GM12878 (cell line): ENCODE results near the gene KTN1. TPM values are rescaled to one million over a fixed set of nuclear protein-coding genes. Genes with fewer than 3 reads are reported as not detected.

Experiments used
- ATAC-seq: fragments of 200-7000 bp; cut with Tn5 transposase; 3 replicates; pipeline ENCODE4 v1.9.1; 2020; ENCODE audit warnings: mild to moderate bottlenecking, moderate library complexity
- BruUV-seq: library from RNA; stranded (reverse); fragments of 400-500 nt; replicated peaks from 2 replicates; lab custom pipeline; 2021; lab: Mats Ljungman, UMichigan
- CTCF ChIA-PET: fragments of 300-600 bp; sonication (Branson Sonifier 250); formaldehyde crosslinking; extraction: SDS; loops from one replicate; lab custom pipeline; 2021; ENCODE audit warnings: inconsistent platforms; lab: Yijun Ruan, JAX
- POLR2A ChIA-PET: fragments of 350-600 bp; formaldehyde crosslinking; extraction: SDS; loops from one replicate; lab custom pipeline; 2021; ENCODE audit warnings: inconsistent platforms; lab: Charles Lee
- RAD21 ChIA-PET: fragments of 300-600 bp; sonication (Branson Sonifier 250); formaldehyde crosslinking; loops from one replicate; lab custom pipeline; 2023; ENCODE audit warnings: antibody characterized with exemption; ENCODE audit not compliant: unreplicated experiment; lab: Charles Lee
- SMC1A ChIA-PET: fragments of 300-600 bp; sonication (Branson Sonifier 250); formaldehyde crosslinking; loops from one replicate; lab custom pipeline; 2023; ENCODE audit not compliant: unreplicated experiment, uncharacterized antibody; lab: Charles Lee
- DNase-seq: peaks from one replicate; pipeline ENCODE4 v3.0.0-alpha.2; 2011; ENCODE audit warnings: low read depth, low spot score
- FAIRE-seq: peaks from 3 replicates; lab custom pipeline; 2011; peaks lifted over from hg19 to GRCh38; lab: Jason Lieb, UNC
- H2AFZ ChIP-seq: 2 replicates; pipeline ENCODE4 v1.6.0; 2011; ENCODE audit warnings: low read depth, low read length, control low read depth; ENCODE audit not compliant: control insufficient read depth
- H3K27ac ChIP-seq: 2 replicates; pipeline ENCODE4 v1.5.1; 2011; ENCODE audit warnings: control low read depth; ENCODE audit not compliant: control insufficient read depth, insufficient read depth
- H3K27me3 ChIP-seq, 2 experiments: replicated peaks in 1 of 2; 2 replicates each; pipeline versions ENCODE4 v1.6.0 to v1.6.1; 2011; ENCODE audit warnings: low read length in 1 of 2; ENCODE audit not compliant: control insufficient read depth in 2 of 2, insufficient read depth in 2 of 2
- H3K36me3 ChIP-seq, 2 experiments: 2 replicates each; pipeline ENCODE4 v1.5.1; 2011; ENCODE audit warnings: low read length in 1 of 2; ENCODE audit not compliant: control insufficient read depth in 2 of 2, insufficient read depth in 2 of 2
- H3K4me1 ChIP-seq: 2 replicates; pipeline ENCODE4 v1.6.1; 2011; ENCODE audit warnings: mild to moderate bottlenecking, low read length, moderate library complexity, mixed read lengths; ENCODE audit not compliant: control insufficient read depth, insufficient read depth
- H3K4me2 ChIP-seq: 2 replicates; pipeline ENCODE4 v1.6.0; 2011; ENCODE audit warnings: control low read depth; ENCODE audit not compliant: control insufficient read depth, insufficient read depth
- H3K4me3 ChIP-seq: fragments of 200-600 bp; sonication (generic); 2 replicates; pipeline ENCODE4 v1.5.1; 2016
- H3K79me2 ChIP-seq: 2 replicates; pipeline ENCODE4 v1.6.0; 2011; ENCODE audit warnings: low read length; ENCODE audit not compliant: control insufficient read depth, insufficient read depth
- H3K9ac ChIP-seq: 2 replicates; pipeline ENCODE4 v1.8.0; 2011; ENCODE audit warnings: low read length, control low read depth, mixed read lengths; ENCODE audit not compliant: control insufficient read depth, insufficient read depth
- H3K9me3 ChIP-seq: replicated peaks from 3 replicates; pipeline ENCODE4 v1.5.1; 2011; ENCODE audit warnings: mild to moderate bottlenecking, low read length; ENCODE audit not compliant: control insufficient read depth, insufficient read depth
- H4K20me1 ChIP-seq: 2 replicates; pipeline ENCODE4 v1.6.0; 2011; ENCODE audit not compliant: control insufficient read depth, insufficient read depth
- CREM ChIP-seq: IDR thresholded peaks from 2 replicates; pipeline ENCODE4 v1.6.1; 2014; ENCODE audit warnings: antibody characterized with exemption, low read depth
- HDAC2 ChIP-seq: fragments of 200-600 bp; sonication (generic); IDR thresholded peaks from 2 replicates; pipeline ENCODE4 v1.6.1; 2017
- NR2C2 ChIP-seq: IDR thresholded peaks from 2 replicates; pipeline ENCODE4 v1.6.1; 2011; ENCODE audit warnings: borderline replicate concordance, low read depth; ENCODE audit not compliant: control insufficient read depth, insufficient read length
- SMC3 ChIP-seq: IDR thresholded peaks from 2 replicates; pipeline ENCODE4 v1.6.1; 2011; ENCODE audit warnings: low read length, improper control_type of control experiment, borderline replicate concordance
- TARDBP ChIP-seq: IDR thresholded peaks from 2 replicates; pipeline ENCODE4 v1.6.1; 2016; ENCODE audit warnings: borderline replicate concordance
- ZNF274 ChIP-seq: IDR thresholded peaks from one replicate; pipeline ENCODE4 v1.8.0; 2011; ENCODE audit not compliant: insufficient read length, insufficient read depth
- WGBS: methylation state at CpG from one replicate; pipeline ENCODE4 v1.1.6; 2016; ENCODE audit warnings: low lambda C conversion rate; ENCODE audit not compliant: insufficient replicate concordance, insufficient coverage; ENCODE audit errors: missing lambda C conversion rate; 5-methylcytosine and 5-hydroxymethylcytosine counted together
- in situ Hi-C: fragments of 300-500 bp; cut with MboI; formaldehyde crosslinking; loops from 9 replicates; pipeline ENCODE4 v1.14.3; 2018; ENCODE audit warnings: mixed read lengths
- intact Hi-C: fragments of 100-400 bp; cut with micrococcal nuclease; formaldehyde crosslinking; loops from one replicate; pipeline ENCODE4 v1.14.2; 2022; ENCODE audit not compliant: unreplicated experiment
- polyA plus RNA-seq, 11 experiments: library from polyadenylated mRNA; depleted of rRNA in 4 of 11; unstranded in 6 of 11; stranded (reverse) in 5 of 11; fragments of >200 nt; fragmentation: Nextera tagmentation in 4 of 11; fragmentation: Illumina TruSeq in 1 of 11; extraction: Ambion mirVana in 4 of 11; extraction: Trizol in 1 of 11; gene quantifications; 1 replicate in 1 of 11; 2 replicates in 10 of 11; pipeline versions ENCODE4 v1.2.1 to v1.2.3, GENCODE V29; 2011 to 2016; ENCODE audit warnings: inconsistent platforms in 2 of 11, missing spikeins in 2 of 11, low read depth in 1 of 11
- total RNA-seq, 4 experiments: library from RNA; depleted of rRNA in 3 of 4; stranded (reverse); fragments of >200 nt in 3 of 4; fragmentation: Illumina TruSeq in 1 of 4; extraction: Trizol in 1 of 4; gene quantifications; 2 replicates each; pipeline versions ENCODE4 v1.2.1 to v1.2.3, GENCODE V29; 2013 to 2021
- TF ChIP-seq, protein P1 (sequence below): fragments of 450-650 bp; formaldehyde crosslinking; IDR thresholded peaks from 2 replicates; pipeline ENCODE4 v1.4.0; 2022; ENCODE audit warnings: mild to moderate bottlenecking, moderate library complexity
- TF ChIP-seq, protein P2 (sequence below): IDR thresholded peaks from 2 replicates; pipeline ENCODE4 v1.6.1; 2011; ENCODE audit warnings: mild to moderate bottlenecking, low read depth, low read length, moderate library complexity; ENCODE audit not compliant: insufficient replicate concordance
- TF ChIP-seq, protein P3 (sequence below): IDR thresholded peaks from 2 replicates; pipeline ENCODE4 v1.6.1; 2011; ENCODE audit warnings: low read depth, low read length, improper control_type of control experiment, borderline replicate concordance

KTN1 gene
- total and polyA plus RNA-seq, 10 of the 15 experiments (the other 5 are each of a cell fraction or from before 2014, with no cell fraction given): 50.6 to 154 (median 84.2) TPM

DNA sequence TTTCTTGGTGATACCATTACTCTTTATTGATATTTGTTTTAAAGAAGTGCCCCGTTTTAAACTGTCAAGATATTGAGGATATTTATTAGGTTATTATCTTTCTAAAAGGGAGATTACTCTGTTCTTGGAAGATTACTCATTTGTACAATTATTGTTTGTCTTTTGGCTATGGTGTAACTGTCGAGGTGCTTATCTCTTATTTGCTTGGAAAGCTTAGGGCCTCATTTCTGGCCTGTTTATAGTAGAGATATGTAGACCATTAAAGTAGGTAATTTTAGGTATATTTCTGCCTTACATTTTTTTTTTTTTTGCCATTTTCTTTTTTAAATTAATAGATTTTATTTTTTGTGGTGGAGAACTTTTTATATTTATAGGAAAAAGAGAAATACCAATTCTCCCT is 74.2 kb downstream of the KTN1 start:
- no peak overlapping the region for H3K4me2 ChIP-seq
- H3K36me3 ChIP-seq: peaks cover 4 to 24% of the 10 kb centered on the region in 2 experiments; a peak in 3 of 4 replicates
- H3K4me3 ChIP-seq: no peak overlapping the region
- H4K20me1 ChIP-seq: no peaks in the 10 kb centered on the region
- H2AFZ ChIP-seq: no peak overlapping the region
- TF ChIP-seq NR2C2 (no peak), SMC3 (no peak), ZNF274 (no peak), TARDBP (no peak), HDAC2 (no peak), CREM (no peak)
- TF ChIP-seq, protein P1, sequence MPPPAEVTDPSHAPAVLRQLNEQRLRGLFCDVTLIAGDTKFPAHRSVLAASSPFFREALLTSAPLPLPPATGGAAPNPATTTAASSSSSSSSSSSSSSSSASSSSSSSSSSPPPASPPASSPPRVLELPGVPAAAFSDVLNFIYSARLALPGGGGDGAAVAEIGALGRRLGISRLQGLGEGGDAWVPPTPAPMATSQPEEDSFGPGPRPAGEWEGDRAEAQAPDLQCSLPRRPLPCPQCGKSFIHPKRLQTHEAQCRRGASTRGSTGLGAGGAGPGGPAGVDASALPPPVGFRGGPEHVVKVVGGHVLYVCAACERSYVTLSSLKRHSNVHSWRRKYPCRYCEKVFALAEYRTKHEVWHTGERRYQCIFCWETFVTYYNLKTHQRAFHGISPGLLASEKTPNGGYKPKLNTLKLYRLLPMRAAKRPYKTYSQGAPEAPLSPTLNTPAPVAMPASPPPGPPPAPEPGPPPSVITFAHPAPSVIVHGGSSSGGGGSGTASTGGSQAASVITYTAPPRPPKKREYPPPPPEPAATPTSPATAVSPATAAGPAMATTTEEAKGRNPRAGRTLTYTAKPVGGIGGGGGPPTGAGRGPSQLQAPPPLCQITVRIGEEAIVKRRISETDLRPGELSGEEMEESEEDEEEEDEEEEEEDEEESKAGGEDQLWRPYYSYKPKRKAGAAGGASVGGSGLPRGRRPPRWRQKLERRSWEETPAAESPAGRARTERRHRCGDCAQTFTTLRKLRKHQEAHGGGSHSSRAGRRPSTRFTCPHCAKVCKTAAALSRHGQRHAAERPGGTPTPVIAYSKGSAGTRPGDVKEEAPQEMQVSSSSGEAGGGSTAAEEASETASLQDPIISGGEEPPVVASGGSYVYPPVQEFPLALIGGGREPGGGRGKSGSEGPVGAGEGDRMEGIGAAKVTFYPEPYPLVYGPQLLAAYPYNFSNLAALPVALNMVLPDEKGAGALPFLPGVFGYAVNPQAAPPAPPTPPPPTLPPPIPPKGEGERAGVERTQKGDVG (CRISPR knock-in tag): no peak
- TF ChIP-seq, protein P2, sequence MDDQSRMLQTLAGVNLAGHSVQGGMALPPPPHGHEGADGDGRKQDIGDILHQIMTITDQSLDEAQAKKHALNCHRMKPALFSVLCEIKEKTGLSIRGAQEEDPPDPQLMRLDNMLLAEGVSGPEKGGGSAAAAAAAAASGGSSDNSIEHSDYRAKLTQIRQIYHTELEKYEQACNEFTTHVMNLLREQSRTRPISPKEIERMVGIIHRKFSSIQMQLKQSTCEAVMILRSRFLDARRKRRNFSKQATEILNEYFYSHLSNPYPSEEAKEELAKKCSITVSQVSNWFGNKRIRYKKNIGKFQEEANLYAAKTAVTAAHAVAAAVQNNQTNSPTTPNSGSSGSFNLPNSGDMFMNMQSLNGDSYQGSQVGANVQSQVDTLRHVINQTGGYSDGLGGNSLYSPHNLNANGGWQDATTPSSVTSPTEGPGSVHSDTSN: no peak
- TF ChIP-seq, protein P3, sequence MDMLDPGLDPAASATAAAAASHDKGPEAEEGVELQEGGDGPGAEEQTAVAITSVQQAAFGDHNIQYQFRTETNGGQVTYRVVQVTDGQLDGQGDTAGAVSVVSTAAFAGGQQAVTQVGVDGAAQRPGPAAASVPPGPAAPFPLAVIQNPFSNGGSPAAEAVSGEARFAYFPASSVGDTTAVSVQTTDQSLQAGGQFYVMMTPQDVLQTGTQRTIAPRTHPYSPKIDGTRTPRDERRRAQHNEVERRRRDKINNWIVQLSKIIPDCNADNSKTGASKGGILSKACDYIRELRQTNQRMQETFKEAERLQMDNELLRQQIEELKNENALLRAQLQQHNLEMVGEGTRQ: no peak
- FAIRE-seq: no peak
- RAD21 ChIA-PET: no interaction called here
- no peaks in the 10 kb centered on the region for H3K79me2 ChIP-seq
- no peak overlapping the region for H3K27ac ChIP-seq
- no peaks in the 10 kb centered on the region for H3K4me1 ChIP-seq
- SMC1A ChIA-PET: no interaction called here
- H3K27me3 ChIP-seq: no peaks in the 10 kb centered on the region
- DNase-seq: no peak
- ATAC-seq: no peak
- no TSS peak for BruUV-seq
- WGBS: 97% methylated on average over 2 of the region's 2 CpGs
- in situ Hi-C loops: no loop called here
- intact Hi-C loops: no loop called here
- POLR2A ChIA-PET: no interaction called here
- H3K9me3 ChIP-seq: no peaks in the 10 kb centered on the region
- no peak overlapping the region for H3K9ac ChIP-seq
- CTCF ChIA-PET: no interaction called here
